Activated T-helper 9 cell treated with anti-CD3 and anti-CD28 coated beads, Interleukin-2, amount 50 U/mL, for 16 hours (primary cell): Measurements from ENCODE around the gene CCDC197.

Experiments used
- DNase-seq: peaks from one replicate; pipeline ENCODE4 v3.0.0-alpha.2; 2020; ENCODE audit warnings: low read depth

The CCDC197 gene

GRCh38 chr14:94025720-94026119 lies 28.6 kb downstream of the CCDC197 start:
- no peak for DNase-seq

- peak; percentile 93 for DNase-seq
These were observed 29.2 kb downstream of the CCDC197 start, which contains the start of gene OTUB2 for GRCh38 chr14:94026173-94026888. OTUB2 (plus strand) TSS chr14:94026340; CDS start chr14:94026538, 198 bp downstream.

GRCh38 chr14:94026889-94027469 lies 29.9 kb downstream of the CCDC197 start:
- no peak for DNase-seq

- no peak for DNase-seq
These were observed 30.7 kb downstream of the CCDC197 start for GRCh38 chr14:94027566-94028449.

GRCh38 chr14:94028450-94028826 lies 31.3 kb downstream of the CCDC197 start:
- peak; percentile 29 for DNase-seq

GRCh38 chr14:94029265-94029664 lies 32.2 kb downstream of the CCDC197 start:
- DNase-seq: no peak

GRCh38 chr14:94029671-94030203 lies 32.6 kb downstream of the CCDC197 start:
- DNase-seq: no peak

- DNase-seq: no peak
These were observed 33.5 kb downstream of the CCDC197 start for GRCh38 chr14:94030571-94030970.

- DNase-seq: no peak
These were observed 34.2 kb downstream of the CCDC197 start for GRCh38 chr14:94031161-94031882.

GRCh38 chr14:94031883-94032279 lies 34.8 kb downstream of the CCDC197 start:
- DNase-seq: no peak

GRCh38 chr14:94034886-94035285 lies 37.8 kb downstream of the CCDC197 start:
- DNase-seq: no peak

- peak; percentile 61 for DNase-seq
These were observed 39.4 kb downstream of the CCDC197 start for GRCh38 chr14:94036313-94037167.

- no peak for DNase-seq
These were observed 40.9 kb downstream of the CCDC197 start for GRCh38 chr14:94037954-94038353.

- no peak for DNase-seq
These were observed 41.4 kb downstream of the CCDC197 start for GRCh38 chr14:94038510-94038909.

- no peak for DNase-seq
These were observed 42.0 kb downstream of the CCDC197 start for GRCh38 chr14:94038921-94039629.

GRCh38 chr14:94040247-94040646 lies 43.1 kb downstream of the CCDC197 start:
- no peak for DNase-seq

- DNase-seq: no peak
These were observed 43.7 kb downstream of the CCDC197 start for GRCh38 chr14:94040796-94041195.

- DNase-seq: no peak
These were observed 44.6 kb downstream of the CCDC197 start for GRCh38 chr14:94041551-94042346.

GRCh38 chr14:94042433-94043091 lies 45.5 kb downstream of the CCDC197 start:
- no peak for DNase-seq
